NOMO-1 treated with dmso at 0.1 percent for 144 hours (cell line): ENCODE measurements around the gene RBM18.

ENCODE experiments used
- DNase-seq: peaks from one replicate; lab custom pipeline; 2025; ENCODE audit not compliant: unreplicated experiment; lab: John Stamatoyannopoulos, UW

RBM18 gene

GRCh38 chr9:122264360-122265148 lies at the start of gene RBM18, which contains the start of gene MRRF:
Gene RBM18 (minus strand): TSS chr9:122264840. CDS start chr9:122261492, 3,348 bp downstream.
Gene MRRF (plus strand): TSS chr9:122264882. CDS start chr9:122270892, 6,010 bp downstream.
- DNase-seq, result peak; percentile 73

GRCh38 chr9:122314165-122314564 lies 49.5 kb upstream of the RBM18 start:
- no peak for DNase-seq

- DNase-seq, result no peak
Measured at GRCh38 chr9:122309861-122310260, 45.2 kb upstream of the RBM18 start.

GRCh38 chr9:122307925-122308324 lies 43.3 kb upstream of the RBM18 start:
- no peak for DNase-seq

GRCh38 chr9:122307061-122307460 lies 42.4 kb upstream of the RBM18 start:
- no peak for DNase-seq

GRCh38 chr9:122302237-122303093 lies 37.8 kb upstream of the RBM18 start:
- no peak for DNase-seq

GRCh38 chr9:122297512-122297911 lies 32.9 kb upstream of the RBM18 start:
- peak; percentile 43 for DNase-seq

GRCh38 chr9:122294531-122294930 lies 29.9 kb upstream of the RBM18 start:
- DNase-seq, result no peak

GRCh38 chr9:122291458-122291857 lies 26.8 kb upstream of the RBM18 start:
- no peak for DNase-seq

- no peak for DNase-seq
Measured at GRCh38 chr9:122287214-122287720, 22.6 kb upstream of the RBM18 start.

GRCh38 chr9:122286764-122287163 lies 22.1 kb upstream of the RBM18 start:
- DNase-seq, result no peak

- DNase-seq, result no peak
Measured at GRCh38 chr9:122281368-122281767, 16.7 kb upstream of the RBM18 start.

- DNase-seq, result no peak
Measured at GRCh38 chr9:122277285-122277897, 12.8 kb upstream of the RBM18 start.

GRCh38 chr9:122276096-122276495 lies 11.5 kb upstream of the RBM18 start:
- no peak for DNase-seq

- DNase-seq, result no peak
Measured at GRCh38 chr9:122274055-122274454, 9.4 kb upstream of the RBM18 start.

GRCh38 chr9:122268041-122268814 lies 3.6 kb upstream of the RBM18 start:
- no peak for DNase-seq

GRCh38 chr9:122265149-122265915 lies 692 bp upstream of the RBM18 start:
- peak; percentile 40 for DNase-seq

GRCh38 chr9:122263699-122264349 lies 816 bp downstream of the RBM18 start:
- no peak for DNase-seq

GRCh38 chr9:122262073-122262472 lies 2.6 kb downstream of the RBM18 start:
- DNase-seq, result no peak
